ENCODE results near the gene STXBP5.

DNA sequence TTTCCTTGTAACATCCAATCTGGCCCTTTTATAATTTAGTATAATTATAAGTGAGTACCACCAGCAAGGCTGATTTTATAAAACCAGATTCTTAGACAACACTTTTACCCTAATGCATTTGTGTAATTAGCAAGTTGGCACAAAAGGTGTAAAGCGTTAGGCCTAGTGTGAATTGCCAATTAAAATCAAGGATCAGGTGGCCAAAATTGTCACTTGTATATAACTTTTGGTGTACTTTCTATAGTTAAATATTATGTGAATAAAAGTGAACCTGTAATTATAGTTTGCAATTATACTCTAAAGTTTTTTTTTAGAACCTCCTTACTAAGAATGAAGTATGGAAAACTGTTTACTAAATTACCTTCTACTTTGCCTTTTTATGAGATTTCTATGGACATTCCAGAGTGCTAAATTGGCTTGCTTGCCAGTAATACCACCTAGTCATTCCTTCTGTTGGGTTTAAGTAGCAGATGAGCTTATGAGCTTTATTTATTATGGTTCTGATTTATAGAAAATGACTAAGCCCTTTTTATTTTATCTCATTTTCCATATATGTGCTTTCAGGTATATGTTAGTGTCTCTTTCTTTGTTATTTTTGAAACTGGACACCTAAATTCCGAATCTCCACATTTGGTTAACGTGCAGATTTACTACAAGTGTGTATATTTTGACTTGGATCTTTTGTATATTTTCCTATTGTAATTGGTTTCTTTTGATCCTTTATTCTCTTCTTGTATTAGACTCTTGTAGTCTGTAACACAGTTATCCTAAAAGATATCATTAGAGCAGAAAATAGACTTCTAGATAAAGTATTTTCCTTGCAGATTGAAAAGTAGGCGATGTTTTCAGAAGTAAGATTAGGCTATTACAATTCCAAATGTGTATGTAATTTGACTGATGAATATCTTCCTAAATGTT, 3.9 kb downstream of the STXBP5 start:
- TF ChIP-seq, protein P1, sequence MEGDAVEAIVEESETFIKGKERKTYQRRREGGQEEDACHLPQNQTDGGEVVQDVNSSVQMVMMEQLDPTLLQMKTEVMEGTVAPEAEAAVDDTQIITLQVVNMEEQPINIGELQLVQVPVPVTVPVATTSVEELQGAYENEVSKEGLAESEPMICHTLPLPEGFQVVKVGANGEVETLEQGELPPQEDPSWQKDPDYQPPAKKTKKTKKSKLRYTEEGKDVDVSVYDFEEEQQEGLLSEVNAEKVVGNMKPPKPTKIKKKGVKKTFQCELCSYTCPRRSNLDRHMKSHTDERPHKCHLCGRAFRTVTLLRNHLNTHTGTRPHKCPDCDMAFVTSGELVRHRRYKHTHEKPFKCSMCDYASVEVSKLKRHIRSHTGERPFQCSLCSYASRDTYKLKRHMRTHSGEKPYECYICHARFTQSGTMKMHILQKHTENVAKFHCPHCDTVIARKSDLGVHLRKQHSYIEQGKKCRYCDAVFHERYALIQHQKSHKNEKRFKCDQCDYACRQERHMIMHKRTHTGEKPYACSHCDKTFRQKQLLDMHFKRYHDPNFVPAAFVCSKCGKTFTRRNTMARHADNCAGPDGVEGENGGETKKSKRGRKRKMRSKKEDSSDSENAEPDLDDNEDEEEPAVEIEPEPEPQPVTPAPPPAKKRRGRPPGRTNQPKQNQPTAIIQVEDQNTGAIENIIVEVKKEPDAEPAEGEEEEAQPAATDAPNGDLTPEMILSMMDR (IDR thresholded peaks at IDR 0.05) = no peak
- TF ChIP-seq POLR2A (IDR thresholded peaks at IDR 0.05) = no peak

All from thyroid gland (tissue), 4 donors.